Fibroblast of peridontal ligament (primary cell): Measurements from ENCODE around the gene PLEKHS1.
A peak's percentile ranks its signal among the peaks of the same experiment; 100 is the strongest.
"Not testable (repeated sequence)": the region's sequence is repeated elsewhere in the genome, so short reads cannot be mapped to it uniquely, and the experiment has no call there.

Experiments
- DNase-seq: peaks from one replicate; pipeline ENCODE4 v3.0.0-alpha.2; 2010; ENCODE audit errors: extremely low read depth

Gene PLEKHS1

DNA sequence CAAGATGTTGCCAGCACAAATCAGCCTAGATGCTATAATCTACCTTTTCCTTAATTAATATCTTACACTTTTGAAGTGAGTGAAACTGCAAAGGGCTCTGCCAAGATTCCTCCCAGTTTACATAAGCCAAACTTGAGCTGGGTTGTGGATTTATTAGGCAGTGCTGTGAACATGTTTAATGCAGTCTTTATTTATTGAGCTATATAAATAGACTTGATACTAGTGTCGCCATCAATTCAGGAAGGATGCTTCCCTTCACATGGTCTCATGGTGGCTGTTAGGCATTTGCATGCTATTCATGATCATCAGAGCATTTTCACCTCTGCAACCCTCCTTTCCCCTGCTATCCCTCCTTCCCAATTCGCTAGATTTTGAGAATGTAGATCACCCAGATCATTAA lies 40.2 kb downstream of the PLEKHS1 start:
- DNase-seq, result no peak

GRCh38 chr10:113801569-113801968 lies 50.1 kb downstream of the PLEKHS1 start:
- no peak for DNase-seq

DNA sequence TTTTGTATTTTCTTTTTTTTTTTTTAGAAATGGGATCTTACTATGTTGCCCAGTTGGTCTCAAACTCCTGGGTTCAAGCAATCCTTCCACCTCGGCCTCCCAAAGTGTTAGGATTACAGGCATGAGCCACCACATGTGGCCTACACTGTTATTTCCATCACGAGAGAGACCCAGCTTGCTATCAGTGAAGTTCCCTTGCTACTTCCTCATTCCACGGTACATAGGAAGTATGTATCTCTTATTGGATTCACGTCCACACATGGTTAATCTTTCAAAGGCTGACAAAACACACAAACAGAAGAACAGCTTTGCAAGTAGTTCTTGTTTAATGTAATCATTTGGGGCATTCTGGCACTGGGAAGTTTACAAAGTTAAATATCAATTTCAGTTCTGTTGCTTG lies 51.5 kb downstream of the PLEKHS1 start:
- DNase-seq, result no peak

DNA sequence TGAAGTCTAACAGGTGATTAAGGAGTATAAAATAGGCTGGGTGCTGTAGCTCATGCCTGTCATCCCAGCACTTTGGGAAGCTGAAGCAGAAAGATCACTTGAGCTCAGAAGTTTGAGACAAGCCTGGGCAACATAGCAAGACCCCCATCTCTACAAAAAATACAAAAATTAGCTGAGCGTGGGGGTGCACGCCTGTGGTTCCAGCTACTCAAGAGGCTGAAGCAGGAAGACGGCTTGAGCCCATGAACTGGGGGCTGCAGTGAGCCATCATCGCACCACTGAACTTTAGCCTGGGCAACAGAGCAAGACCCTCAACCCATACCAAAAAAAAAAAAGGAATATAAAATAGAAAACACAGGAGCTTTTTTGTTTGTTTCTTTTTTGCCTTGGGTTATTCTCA lies 55.0 kb downstream of the PLEKHS1 start:
- DNase-seq, result no peak

DNA sequence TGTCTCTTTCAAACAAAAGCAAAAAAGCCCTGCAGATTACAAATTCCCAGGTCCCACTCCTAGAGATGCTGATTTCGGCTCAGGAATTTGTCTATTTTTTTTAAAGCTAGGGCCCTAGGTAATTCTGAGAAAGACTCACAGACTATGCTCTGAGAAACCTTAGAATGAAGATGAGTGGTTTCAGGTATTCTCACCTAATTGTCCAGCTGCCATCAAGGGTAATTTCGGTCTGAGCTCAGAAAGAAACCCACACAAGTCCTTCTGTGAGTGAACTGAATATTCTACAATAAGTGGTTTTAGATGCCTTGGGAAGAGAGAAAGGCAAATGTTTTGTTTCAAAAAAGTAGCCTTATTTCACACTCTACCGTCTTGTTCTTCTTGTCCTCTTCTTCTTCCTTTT lies 56.7 kb downstream of the PLEKHS1 start:
- no peak for DNase-seq

GRCh38 chr10:113814700-113815099 lies 63.2 kb downstream of the PLEKHS1 start:
- DNase-seq, result not testable (repeated sequence)

DNA sequence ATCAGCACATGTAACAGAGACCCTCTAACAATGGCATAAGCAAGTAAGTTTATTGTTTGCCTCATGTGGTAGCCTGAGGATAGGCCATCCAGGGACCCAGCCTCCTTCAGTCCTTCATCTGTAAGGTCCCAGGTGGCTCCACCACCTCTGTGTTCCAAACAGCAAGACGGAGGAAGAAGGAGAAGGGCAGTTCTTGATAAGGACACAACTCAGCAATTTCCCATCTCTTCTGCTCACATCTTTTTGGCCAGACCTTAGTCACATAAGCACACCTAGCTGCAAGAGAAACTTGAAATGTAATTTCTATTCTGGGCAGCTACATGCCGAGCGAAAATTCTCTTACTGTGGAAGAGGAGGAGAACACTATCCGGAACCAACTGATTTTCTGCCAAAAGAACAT lies 68.5 kb downstream of the PLEKHS1 start:
- no peak for DNase-seq

- no peak for DNase-seq
Measured at GRCh38 chr10:113820507-113820906, 69.0 kb downstream of the PLEKHS1 start.

- DNase-seq, result not testable (repeated sequence)
Measured at GRCh38 chr10:113821306-113821705, 69.8 kb downstream of the PLEKHS1 start.

DNA sequence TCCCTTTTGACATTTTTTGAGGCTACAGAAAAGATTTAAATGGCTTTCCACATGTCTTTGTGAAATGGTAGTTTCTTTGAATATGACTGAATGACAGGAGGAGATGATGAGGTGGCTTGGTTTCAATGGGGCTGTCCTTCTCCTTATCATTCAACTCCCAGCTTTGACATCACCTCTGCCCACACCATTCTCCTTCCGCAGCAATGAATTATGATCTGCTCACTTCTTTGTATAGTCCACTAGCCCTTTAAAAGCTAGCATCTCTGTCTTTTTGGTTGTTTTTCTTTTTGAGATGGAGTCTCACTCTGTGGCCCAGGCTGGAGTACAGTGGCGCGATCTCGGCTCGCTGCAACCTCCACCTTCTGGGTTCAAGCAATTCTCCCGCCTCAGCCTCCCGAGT lies 70.7 kb downstream of the PLEKHS1 start:
- DNase-seq, result no peak

- peak; percentile 3 for DNase-seq
Measured at GRCh38 chr10:113823389-113823788, 71.9 kb downstream of the PLEKHS1 start.

- peak; percentile 7 for DNase-seq
Measured at GRCh38 chr10:113825791-113826190, 74.3 kb downstream of the PLEKHS1 start.

GRCh38 chr10:113828567-113828966 lies 77.1 kb downstream of the PLEKHS1 start:
- not testable (repeated sequence) for DNase-seq
